WERI-Rb-1 (cell line): ENCODE data around the gene NEURL2.

Source experiments
- DNase-seq: peaks from one replicate; pipeline ENCODE4 v3.0.0-alpha.2; 2020
- H3K27ac ChIP-seq: fragments of 250-450 bp; sonication (Bioruptor Pico); 2 replicates; pipeline ENCODE4 v1.5.1; 2020; ENCODE audit warnings: mild to moderate bottlenecking, moderate library complexity
- H3K27me3 ChIP-seq: fragments of 250-450 bp; sonication (Bioruptor Pico); 2 replicates; pipeline ENCODE4 v1.5.1; 2021; ENCODE audit warnings: mild to moderate bottlenecking, low read depth, moderate library complexity; ENCODE audit not compliant: insufficient read depth, severe bottlenecking
- H3K36me3 ChIP-seq: fragments of 250-450 bp; sonication (Bioruptor Pico); 2 replicates; pipeline ENCODE4 v1.5.1; 2020; ENCODE audit warnings: mild to moderate bottlenecking, moderate library complexity
- H3K4me3 ChIP-seq: 2 replicates; pipeline ENCODE4 v1.5.1; 2011; ENCODE audit warnings: low read depth, mild to moderate bottlenecking, control low read depth, low read length
- H3K9me3 ChIP-seq: fragments of 250-450 bp; sonication (Bioruptor Pico); 2 replicates; pipeline ENCODE4 v1.5.1; 2021; ENCODE audit warnings: mild to moderate bottlenecking, moderate library complexity; ENCODE audit not compliant: severe bottlenecking
- TF ChIP-seq, protein P1 (sequence below): IDR thresholded peaks from 2 replicates; pipeline ENCODE4 v1.5.1; 2011; ENCODE audit warnings: low read depth, mild to moderate bottlenecking, control low read depth, inconsistent platforms, low read length

NEURL2 gene

GRCh38 chr20:45857114-45857881 is 33.7 kb downstream of the NEURL2 start, which contains the start of the genes ACOT8 and ZSWIM3:
Gene ACOT8, minus strand, starts transcription at chr20:45857392. Its CDS starts 77 bp downstream, at chr20:45857315.
Gene ZSWIM3, plus strand, starts transcription at chr20:45857614. Its CDS starts 212 bp downstream, at chr20:45857826.
- Histone ChIP-seq H3K27ac (peak within 1 kb of the TSS; percentile 70), H3K36me3 (no peaks in the 10 kb centered on the region), H3K9me3 (no peaks in the 10 kb centered on the region), H3K27me3 (no peaks in the 10 kb centered on the region), H3K4me3 (peak within 1 kb of the TSS; percentile 76)
- peak; percentile 98 for DNase-seq
- TF ChIP-seq, protein P1, sequence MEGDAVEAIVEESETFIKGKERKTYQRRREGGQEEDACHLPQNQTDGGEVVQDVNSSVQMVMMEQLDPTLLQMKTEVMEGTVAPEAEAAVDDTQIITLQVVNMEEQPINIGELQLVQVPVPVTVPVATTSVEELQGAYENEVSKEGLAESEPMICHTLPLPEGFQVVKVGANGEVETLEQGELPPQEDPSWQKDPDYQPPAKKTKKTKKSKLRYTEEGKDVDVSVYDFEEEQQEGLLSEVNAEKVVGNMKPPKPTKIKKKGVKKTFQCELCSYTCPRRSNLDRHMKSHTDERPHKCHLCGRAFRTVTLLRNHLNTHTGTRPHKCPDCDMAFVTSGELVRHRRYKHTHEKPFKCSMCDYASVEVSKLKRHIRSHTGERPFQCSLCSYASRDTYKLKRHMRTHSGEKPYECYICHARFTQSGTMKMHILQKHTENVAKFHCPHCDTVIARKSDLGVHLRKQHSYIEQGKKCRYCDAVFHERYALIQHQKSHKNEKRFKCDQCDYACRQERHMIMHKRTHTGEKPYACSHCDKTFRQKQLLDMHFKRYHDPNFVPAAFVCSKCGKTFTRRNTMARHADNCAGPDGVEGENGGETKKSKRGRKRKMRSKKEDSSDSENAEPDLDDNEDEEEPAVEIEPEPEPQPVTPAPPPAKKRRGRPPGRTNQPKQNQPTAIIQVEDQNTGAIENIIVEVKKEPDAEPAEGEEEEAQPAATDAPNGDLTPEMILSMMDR = no peak

DNA sequence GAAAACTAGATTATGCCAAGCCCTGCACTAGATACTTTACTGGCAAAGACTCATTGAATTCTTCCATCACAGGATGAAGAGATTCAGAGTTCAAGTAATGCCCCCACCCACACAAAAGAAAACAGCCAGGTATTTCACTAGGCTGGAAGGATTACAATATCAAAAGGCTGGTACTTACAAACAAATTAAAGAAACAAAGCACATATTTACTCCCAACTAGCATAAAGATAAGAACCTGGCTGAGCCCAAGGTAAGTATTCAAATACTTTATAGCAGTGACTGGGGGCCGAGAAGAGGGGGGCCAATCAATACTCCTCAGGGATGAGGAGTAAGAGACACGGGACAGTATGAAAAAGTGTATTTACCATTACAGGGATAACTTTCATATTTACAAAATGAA is 37.5 kb downstream of the NEURL2 start:
- Histone ChIP-seq H3K9me3 (no peaks in the 10 kb centered on the region), H3K4me3 (no peak overlapping the region), H3K36me3 (no peaks in the 10 kb centered on the region; the same call in 1 of the 2 replicates), H3K27me3 (no peaks in the 10 kb centered on the region), H3K27ac (no peak overlapping the region)
- DNase-seq = no peak
- TF ChIP-seq, protein P1 = no peak

DNA sequence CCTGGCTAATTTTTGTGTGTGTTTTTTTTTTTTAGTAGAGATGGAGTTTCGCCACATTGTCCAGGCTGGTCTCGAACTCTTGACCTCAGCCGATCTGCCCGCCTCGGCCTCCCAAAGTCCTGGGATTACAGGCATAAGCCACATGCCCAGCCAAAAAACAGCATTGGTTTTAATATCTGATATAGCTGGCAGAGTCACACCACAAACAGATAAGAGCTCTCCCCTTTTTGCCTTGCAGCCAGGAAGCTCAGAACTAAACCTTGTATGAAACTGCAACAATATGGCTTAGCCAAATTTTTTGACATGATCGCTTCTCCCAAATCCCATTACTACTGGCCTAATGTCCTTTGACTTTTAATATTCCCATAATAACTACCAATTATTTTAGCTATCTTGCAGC is 38.7 kb downstream of the NEURL2 start:
- H3K27me3 ChIP-seq = no peaks in the 10 kb centered on the region
- no peak overlapping the region for H3K4me3 ChIP-seq
- no peaks in the 10 kb centered on the region; the same call in 1 of the 2 replicates for H3K36me3 ChIP-seq
- no peaks in the 10 kb centered on the region for H3K9me3 ChIP-seq
- DNase-seq = no peak
- H3K27ac ChIP-seq = no peak overlapping the region
- TF ChIP-seq, protein P1 = no peak

GRCh38 chr20:45851501-45851900 is 39.5 kb downstream of the NEURL2 start:
- peaks cover 4% of the 10 kb centered on the region for H3K36me3 ChIP-seq
- no peak overlapping the region for H3K27ac ChIP-seq
- no peaks in the 10 kb centered on the region for H3K9me3 ChIP-seq
- TF ChIP-seq, protein P1 = no peak
- H3K4me3 ChIP-seq = no peak overlapping the region
- no peak for DNase-seq
- no peaks in the 10 kb centered on the region for H3K27me3 ChIP-seq

- TF ChIP-seq, protein P1 = no peak
- Histone ChIP-seq H3K9me3 (no peaks in the 10 kb centered on the region), H3K27ac (no peak overlapping the region), H3K36me3 (peaks cover 8% of the 10 kb centered on the region), H3K4me3 (no peak overlapping the region), H3K27me3 (no peaks in the 10 kb centered on the region)
- no peak for DNase-seq
Observed at GRCh38 chr20:45850926-45851325, 40.1 kb downstream of the NEURL2 start.
